GM12878 (cell line): Measurements from ENCODE around the gene KRT4. TPM values are rescaled to one million over a fixed set of nuclear protein-coding genes. Genes with fewer than 3 reads are reported as not detected.

Experiments
- ATAC-seq: fragments of 200-7000 bp; cut with Tn5 transposase; 3 replicates; pipeline ENCODE4 v1.9.1; 2020; ENCODE audit warnings: mild to moderate bottlenecking, moderate library complexity
- BruUV-seq: library from RNA; stranded (reverse); fragments of 400-500 nt; replicated peaks from 2 replicates; lab custom pipeline; 2021; lab: Mats Ljungman, UMichigan
- CTCF ChIA-PET: fragments of 300-600 bp; sonication (Branson Sonifier 250); formaldehyde crosslinking; extraction: SDS; loops from one replicate; lab custom pipeline; 2021; ENCODE audit warnings: inconsistent platforms; lab: Yijun Ruan, JAX
- POLR2A ChIA-PET: fragments of 350-600 bp; formaldehyde crosslinking; extraction: SDS; loops from one replicate; lab custom pipeline; 2021; ENCODE audit warnings: inconsistent platforms; lab: Charles Lee
- RAD21 ChIA-PET: fragments of 300-600 bp; sonication (Branson Sonifier 250); formaldehyde crosslinking; loops from one replicate; lab custom pipeline; 2023; ENCODE audit warnings: antibody characterized with exemption; ENCODE audit not compliant: unreplicated experiment; lab: Charles Lee
- SMC1A ChIA-PET: fragments of 300-600 bp; sonication (Branson Sonifier 250); formaldehyde crosslinking; loops from one replicate; lab custom pipeline; 2023; ENCODE audit not compliant: unreplicated experiment, uncharacterized antibody; lab: Charles Lee
- DNase-seq: peaks from one replicate; pipeline ENCODE4 v3.0.0-alpha.2; 2011; ENCODE audit warnings: low read depth, low spot score
- FAIRE-seq: peaks from 3 replicates; lab custom pipeline; 2011; peaks lifted over from hg19 to GRCh38; lab: Jason Lieb, UNC
- H2AFZ ChIP-seq: 2 replicates; pipeline ENCODE4 v1.6.0; 2011; ENCODE audit warnings: low read depth, low read length, control low read depth; ENCODE audit not compliant: control insufficient read depth
- H3K27ac ChIP-seq: 2 replicates; pipeline ENCODE4 v1.5.1; 2011; ENCODE audit warnings: control low read depth; ENCODE audit not compliant: control insufficient read depth, insufficient read depth
- H3K27me3 ChIP-seq, 2 experiments: replicated peaks in 1 of 2; 2 replicates each; pipeline versions ENCODE4 v1.6.0 to v1.6.1; 2011; ENCODE audit warnings: low read length in 1 of 2; ENCODE audit not compliant: control insufficient read depth in 2 of 2, insufficient read depth in 2 of 2
- H3K36me3 ChIP-seq, 2 experiments: 2 replicates each; pipeline ENCODE4 v1.5.1; 2011; ENCODE audit warnings: low read length in 1 of 2; ENCODE audit not compliant: control insufficient read depth in 2 of 2, insufficient read depth in 2 of 2
- H3K4me1 ChIP-seq: 2 replicates; pipeline ENCODE4 v1.6.1; 2011; ENCODE audit warnings: mild to moderate bottlenecking, low read length, moderate library complexity, mixed read lengths; ENCODE audit not compliant: control insufficient read depth, insufficient read depth
- H3K4me2 ChIP-seq: 2 replicates; pipeline ENCODE4 v1.6.0; 2011; ENCODE audit warnings: control low read depth; ENCODE audit not compliant: control insufficient read depth, insufficient read depth
- H3K4me3 ChIP-seq: fragments of 200-600 bp; sonication (generic); 2 replicates; pipeline ENCODE4 v1.5.1; 2016
- H3K79me2 ChIP-seq: 2 replicates; pipeline ENCODE4 v1.6.0; 2011; ENCODE audit warnings: low read length; ENCODE audit not compliant: control insufficient read depth, insufficient read depth
- H3K9ac ChIP-seq: 2 replicates; pipeline ENCODE4 v1.8.0; 2011; ENCODE audit warnings: low read length, control low read depth, mixed read lengths; ENCODE audit not compliant: control insufficient read depth, insufficient read depth
- H3K9me3 ChIP-seq: replicated peaks from 3 replicates; pipeline ENCODE4 v1.5.1; 2011; ENCODE audit warnings: mild to moderate bottlenecking, low read length; ENCODE audit not compliant: control insufficient read depth, insufficient read depth
- H4K20me1 ChIP-seq: 2 replicates; pipeline ENCODE4 v1.6.0; 2011; ENCODE audit not compliant: control insufficient read depth, insufficient read depth
- ASH2L ChIP-seq: fragments of 300-600, 200-600 bp; sonication (generic); IDR thresholded peaks from 2 replicates; pipeline ENCODE4 v1.6.1; 2017; ENCODE audit warnings: low read depth, mild to moderate bottlenecking, borderline replicate concordance
- CHD1 ChIP-seq: IDR thresholded peaks from 2 replicates; pipeline ENCODE4 v1.6.1; 2012; ENCODE audit warnings: low read depth, low read length, improper control_type of control experiment
- CHD2 ChIP-seq: IDR thresholded peaks from 2 replicates; pipeline ENCODE4 v1.6.1; 2011; ENCODE audit warnings: low read depth, low read length, improper control_type of control experiment, borderline replicate concordance
- HDAC2 ChIP-seq: fragments of 200-600 bp; sonication (generic); IDR thresholded peaks from 2 replicates; pipeline ENCODE4 v1.6.1; 2017
- KDM1A ChIP-seq: fragments of 200-600 bp; sonication (generic); IDR thresholded peaks from 2 replicates; pipeline ENCODE4 v1.6.1; 2016; ENCODE audit warnings: borderline replicate concordance
- MEF2B ChIP-seq: fragments of 450-650 bp; IDR thresholded peaks from 2 replicates; pipeline ENCODE4 v1.6.1; 2018; ENCODE audit warnings: mild to moderate bottlenecking, moderate library complexity; ENCODE audit not compliant: partially characterized antibody, poor library complexity, severe bottlenecking
- NR2C2 ChIP-seq: IDR thresholded peaks from 2 replicates; pipeline ENCODE4 v1.6.1; 2011; ENCODE audit warnings: borderline replicate concordance, low read depth; ENCODE audit not compliant: control insufficient read depth, insufficient read length
- SIN3A ChIP-seq: IDR thresholded peaks from 2 replicates; pipeline ENCODE4 v1.6.1; 2012; ENCODE audit warnings: low read depth, low read length, improper control_type of control experiment
- SMC3 ChIP-seq: IDR thresholded peaks from 2 replicates; pipeline ENCODE4 v1.6.1; 2011; ENCODE audit warnings: low read length, improper control_type of control experiment, borderline replicate concordance
- SPI1 ChIP-seq: IDR thresholded peaks from 2 replicates; pipeline ENCODE4 v1.6.1; 2011; ENCODE audit warnings: low read depth, mild to moderate bottlenecking, low read length, moderate library complexity, borderline replicate concordance; ENCODE audit not compliant: insufficient read depth
- TAF1 ChIP-seq: IDR thresholded peaks from 2 replicates; pipeline ENCODE4 v1.6.1; 2011; ENCODE audit warnings: mild to moderate bottlenecking, low read depth, low read length, borderline replicate concordance
- TARDBP ChIP-seq: IDR thresholded peaks from 2 replicates; pipeline ENCODE4 v1.6.1; 2016; ENCODE audit warnings: borderline replicate concordance
- WGBS: methylation state at CpG from one replicate; pipeline ENCODE4 v1.1.6; 2016; ENCODE audit warnings: low lambda C conversion rate; ENCODE audit not compliant: insufficient replicate concordance, insufficient coverage; ENCODE audit errors: missing lambda C conversion rate; 5-methylcytosine and 5-hydroxymethylcytosine counted together
- in situ Hi-C: fragments of 300-500 bp; cut with MboI; formaldehyde crosslinking; loops from 9 replicates; pipeline ENCODE4 v1.14.3; 2018; ENCODE audit warnings: mixed read lengths
- intact Hi-C: fragments of 100-400 bp; cut with micrococcal nuclease; formaldehyde crosslinking; loops from one replicate; pipeline ENCODE4 v1.14.2; 2022; ENCODE audit not compliant: unreplicated experiment
- polyA plus RNA-seq, 11 experiments: library from polyadenylated mRNA; depleted of rRNA in 4 of 11; unstranded in 6 of 11; stranded (reverse) in 5 of 11; fragments of >200 nt; fragmentation: Nextera tagmentation in 4 of 11; fragmentation: Illumina TruSeq in 1 of 11; extraction: Ambion mirVana in 4 of 11; extraction: Trizol in 1 of 11; gene quantifications; 1 replicate in 1 of 11; 2 replicates in 10 of 11; pipeline versions ENCODE4 v1.2.1 to v1.2.3, GENCODE V29; 2011 to 2016; ENCODE audit warnings: inconsistent platforms in 2 of 11, missing spikeins in 2 of 11, low read depth in 1 of 11
- total RNA-seq, 4 experiments: library from RNA; depleted of rRNA in 3 of 4; stranded (reverse); fragments of >200 nt in 3 of 4; fragmentation: Illumina TruSeq in 1 of 4; extraction: Trizol in 1 of 4; gene quantifications; 2 replicates each; pipeline versions ENCODE4 v1.2.1 to v1.2.3, GENCODE V29; 2013 to 2021
- TF ChIP-seq, protein P1 (sequence below): IDR thresholded peaks from 2 replicates; pipeline ENCODE4 v1.6.1; 2011; ENCODE audit warnings: borderline replicate concordance, low read depth, mild to moderate bottlenecking, moderate library complexity, mixed read lengths, low read length; ENCODE audit not compliant: insufficient read depth; ENCODE audit errors: extremely low read length
- TF ChIP-seq, protein P2 (sequence below): IDR thresholded peaks from 2 replicates; pipeline ENCODE4 v1.6.1; 2012; ENCODE audit warnings: low read depth, low read length, improper control_type of control experiment

KRT4 gene
- total and polyA plus RNA-seq, 10 of the 15 experiments (the other 5 are each of a cell fraction or from before 2014, with no cell fraction given): not detected

DNA sequence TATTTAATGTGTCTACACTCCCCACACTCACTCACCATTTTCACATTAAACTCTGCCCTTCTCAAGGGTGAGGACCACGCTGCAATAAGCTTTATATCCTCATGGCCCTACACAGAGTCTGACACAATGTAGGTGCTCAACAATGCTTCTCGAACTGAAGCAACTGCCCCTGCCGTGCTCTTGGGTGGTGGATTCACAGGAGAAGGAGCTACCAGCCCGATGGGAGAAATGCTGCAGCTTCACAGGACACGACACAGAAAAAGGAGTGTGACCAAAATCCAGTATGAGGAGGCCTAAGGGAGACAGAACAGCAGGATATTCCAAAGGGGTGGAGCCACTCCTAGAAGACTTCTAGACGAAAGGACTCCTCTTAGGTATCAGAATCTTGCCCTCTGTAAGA is 11.5 kb downstream of the KRT4 start:
- FAIRE-seq: no peak
- Histone ChIP-seq H3K4me2 (no peak overlapping the region), H3K9me3 (no peaks in the 10 kb centered on the region), H4K20me1 (no peaks in the 10 kb centered on the region), H3K36me3 (no peaks in the 10 kb centered on the region), H3K9ac (no peak overlapping the region), H3K27ac (no peak overlapping the region), H3K27me3 (peaks cover 0 to 2% of the 10 kb centered on the region in 2 experiments; a peak in 1 of 4 replicates), H3K4me1 (no peaks in the 10 kb centered on the region), H2AFZ (no peak overlapping the region), H3K4me3 (no peak overlapping the region), H3K79me2 (no peaks in the 10 kb centered on the region)
- intact Hi-C loops: no loop called here
- WGBS: 0% methylated on average over 6 of the region's 6 CpGs
- POLR2A ChIA-PET: no interaction called here
- no peak for ATAC-seq
- DNase-seq: no peak
- RAD21 ChIA-PET: no interaction called here
- BruUV-seq: no TSS peak
- in situ Hi-C loops: no loop called here
- TF ChIP-seq MEF2B: no peak
- TF ChIP-seq ASH2L: no peak
- no peak for TF ChIP-seq SMC3
- TF ChIP-seq TAF1: no peak
- TF ChIP-seq CHD1: no peak
- TF ChIP-seq, protein P1, sequence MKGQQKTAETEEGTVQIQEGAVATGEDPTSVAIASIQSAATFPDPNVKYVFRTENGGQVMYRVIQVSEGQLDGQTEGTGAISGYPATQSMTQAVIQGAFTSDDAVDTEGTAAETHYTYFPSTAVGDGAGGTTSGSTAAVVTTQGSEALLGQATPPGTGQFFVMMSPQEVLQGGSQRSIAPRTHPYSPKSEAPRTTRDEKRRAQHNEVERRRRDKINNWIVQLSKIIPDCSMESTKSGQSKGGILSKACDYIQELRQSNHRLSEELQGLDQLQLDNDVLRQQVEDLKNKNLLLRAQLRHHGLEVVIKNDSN: no peak
- TF ChIP-seq NR2C2: no peak
- no peak for TF ChIP-seq HDAC2
- no peak for TF ChIP-seq CHD2
- TF ChIP-seq TARDBP: no peak
- TF ChIP-seq KDM1A: no peak
- no peak for TF ChIP-seq SPI1
- TF ChIP-seq SIN3A: no peak
- TF ChIP-seq, protein P2, sequence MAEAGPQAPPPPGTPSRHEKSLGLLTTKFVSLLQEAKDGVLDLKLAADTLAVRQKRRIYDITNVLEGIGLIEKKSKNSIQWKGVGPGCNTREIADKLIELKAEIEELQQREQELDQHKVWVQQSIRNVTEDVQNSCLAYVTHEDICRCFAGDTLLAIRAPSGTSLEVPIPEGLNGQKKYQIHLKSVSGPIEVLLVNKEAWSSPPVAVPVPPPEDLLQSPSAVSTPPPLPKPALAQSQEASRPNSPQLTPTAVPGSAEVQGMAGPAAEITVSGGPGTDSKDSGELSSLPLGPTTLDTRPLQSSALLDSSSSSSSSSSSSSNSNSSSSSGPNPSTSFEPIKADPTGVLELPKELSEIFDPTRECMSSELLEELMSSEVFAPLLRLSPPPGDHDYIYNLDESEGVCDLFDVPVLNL: no peak
- SMC1A ChIA-PET: no interaction called here
- CTCF ChIA-PET: interaction anchor here (0.8 kb wide), 1 partner anchor 68 kb away, joined by 3 read pairs; no protein-coding TSS in a partner anchor
